Brain microvascular endothelial cell (primary cell): Measurements from ENCODE around the gene HLA-DQA2.

Experiments
- DNase-seq: peaks from one replicate; pipeline ENCODE4 v3.0.0-alpha.2; 2020
- H3K27ac ChIP-seq: fragments of 250-450 bp; sonication (Bioruptor Pico); 2 replicates; pipeline ENCODE4 v1.5.1; 2020; ENCODE audit warnings: mild to moderate bottlenecking, moderate library complexity
- H3K27me3 ChIP-seq: fragments of 250-450 bp; sonication (Bioruptor Pico); replicated peaks from 2 replicates; pipeline ENCODE4 v1.5.1; 2020; ENCODE audit warnings: mild to moderate bottlenecking
- H3K36me3 ChIP-seq: fragments of 250-450 bp; sonication (Bioruptor Pico); replicated peaks from 2 replicates; pipeline ENCODE4 v1.5.1; 2020; ENCODE audit warnings: mild to moderate bottlenecking
- H3K4me3 ChIP-seq: 2 replicates; pipeline ENCODE4 v1.5.1; 2011; ENCODE audit warnings: low read depth, mild to moderate bottlenecking, control low read depth, low read length, moderate library complexity
- in situ Hi-C: cut with HindIII; loops from 2 replicates; pipeline ENCODE4 v1.10.0; 2017; ENCODE audit warnings: low sequenced_read_pairs, low pct_ligation_motif_present
- TF ChIP-seq, protein P1 (sequence below): IDR thresholded peaks from 2 replicates; pipeline ENCODE4 v1.5.1; 2011; ENCODE audit warnings: low read depth, mild to moderate bottlenecking, moderate library complexity, low read length, control low read depth, inconsistent platforms; ENCODE audit errors: missing control alignments

The HLA-DQA2 gene

GRCh38 chr6:32709625-32710024 lies 31.6 kb upstream of the HLA-DQA2 start:
- Histone ChIP-seq H3K27ac (no peak overlapping the region), H3K4me3 (no peak overlapping the region), H3K27me3 (no peaks in the 10 kb centered on the region), H3K36me3 (no peaks in the 10 kb centered on the region)
- in situ Hi-C loops = no loop called here
- TF ChIP-seq, protein P1, sequence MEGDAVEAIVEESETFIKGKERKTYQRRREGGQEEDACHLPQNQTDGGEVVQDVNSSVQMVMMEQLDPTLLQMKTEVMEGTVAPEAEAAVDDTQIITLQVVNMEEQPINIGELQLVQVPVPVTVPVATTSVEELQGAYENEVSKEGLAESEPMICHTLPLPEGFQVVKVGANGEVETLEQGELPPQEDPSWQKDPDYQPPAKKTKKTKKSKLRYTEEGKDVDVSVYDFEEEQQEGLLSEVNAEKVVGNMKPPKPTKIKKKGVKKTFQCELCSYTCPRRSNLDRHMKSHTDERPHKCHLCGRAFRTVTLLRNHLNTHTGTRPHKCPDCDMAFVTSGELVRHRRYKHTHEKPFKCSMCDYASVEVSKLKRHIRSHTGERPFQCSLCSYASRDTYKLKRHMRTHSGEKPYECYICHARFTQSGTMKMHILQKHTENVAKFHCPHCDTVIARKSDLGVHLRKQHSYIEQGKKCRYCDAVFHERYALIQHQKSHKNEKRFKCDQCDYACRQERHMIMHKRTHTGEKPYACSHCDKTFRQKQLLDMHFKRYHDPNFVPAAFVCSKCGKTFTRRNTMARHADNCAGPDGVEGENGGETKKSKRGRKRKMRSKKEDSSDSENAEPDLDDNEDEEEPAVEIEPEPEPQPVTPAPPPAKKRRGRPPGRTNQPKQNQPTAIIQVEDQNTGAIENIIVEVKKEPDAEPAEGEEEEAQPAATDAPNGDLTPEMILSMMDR = no peak
- no peak for DNase-seq

GRCh38 chr6:32713241-32713640 lies 27.9 kb upstream of the HLA-DQA2 start:
- Histone ChIP-seq H3K27ac (no peak overlapping the region), H3K27me3 (no peaks in the 10 kb centered on the region), H3K36me3 (no peaks in the 10 kb centered on the region), H3K4me3 (no peak overlapping the region)
- TF ChIP-seq, protein P1 = no peak
- no peak for DNase-seq
- in situ Hi-C loops = no loop called here

- H3K36me3 ChIP-seq = no peaks in the 10 kb centered on the region
- in situ Hi-C loops = no loop called here
- no peak overlapping the region for H3K27ac ChIP-seq
- TF ChIP-seq, protein P1 = no peak
- DNase-seq = no peak
- H3K27me3 ChIP-seq = no peaks in the 10 kb centered on the region
- no peak overlapping the region for H3K4me3 ChIP-seq
Observed at GRCh38 chr6:32716396-32716795, 24.8 kb upstream of the HLA-DQA2 start.

DNA sequence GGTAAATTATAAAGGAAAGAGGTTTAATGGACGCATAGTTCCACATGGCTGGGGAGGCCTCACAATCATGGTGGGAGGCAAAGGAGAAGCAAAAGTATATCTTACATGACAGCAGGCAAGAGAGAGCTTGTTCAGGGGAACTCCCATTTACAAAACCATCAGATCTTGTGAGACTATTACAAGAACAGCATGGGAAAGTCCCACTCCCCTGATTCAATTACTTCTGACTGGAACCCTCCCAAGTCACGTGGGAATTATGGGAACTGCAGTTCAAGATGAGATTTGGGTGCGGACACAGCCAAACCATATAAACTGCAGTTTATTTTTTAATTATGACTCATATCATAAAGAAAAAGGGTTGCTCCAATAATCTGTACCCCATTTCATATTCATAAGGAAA lies 22.3 kb upstream of the HLA-DQA2 start:
- in situ Hi-C loops = no loop called here

GRCh38 chr6:32738126-32738525 lies 3.1 kb upstream of the HLA-DQA2 start:
- in situ Hi-C loops = no loop called here
- TF ChIP-seq, protein P1 = no peak
- no peak for DNase-seq
- H3K27ac ChIP-seq = no peak overlapping the region
- H3K27me3 ChIP-seq = no peaks in the 10 kb centered on the region
- no peaks in the 10 kb centered on the region for H3K36me3 ChIP-seq
- no peak overlapping the region for H3K4me3 ChIP-seq

More for the DNA sequence above, 22.3 kb upstream of the HLA-DQA2 start:
- no peak overlapping the region for H3K27ac ChIP-seq
- no peaks in the 10 kb centered on the region for H3K27me3 ChIP-seq
- H3K4me3 ChIP-seq = no peak overlapping the region
- no peaks in the 10 kb centered on the region for H3K36me3 ChIP-seq
- TF ChIP-seq, protein P1 = no peak
- DNase-seq = no peak

- Histone ChIP-seq H3K27ac (no peak overlapping the region), H3K4me3 (no peak overlapping the region), H3K36me3 (no peaks in the 10 kb centered on the region), H3K27me3 (no peaks in the 10 kb centered on the region)
- TF ChIP-seq, protein P1 = no peak
- DNase-seq = no peak
- in situ Hi-C loops = no loop called here
Observed at GRCh38 chr6:32742374-32742773, 1.2 kb downstream of the HLA-DQA2 start.
